A673 (cell line): Measurements from ENCODE around the gene NRIP3.

ENCODE experiments used
- CTCF ChIP-seq: fragments of 300-800, 200-600 bp; sonication (generic); conservative IDR thresholded peaks from 2 replicates; pipeline ENCODE4 v1.5.1; 2017; ENCODE audit warnings: low read depth, mild to moderate bottlenecking, antibody characterized with exemption, low read length, moderate library complexity, mixed read lengths
- EZH2 ChIP-seq: fragments of 200-600 bp; sonication (generic); IDR thresholded peaks from 2 replicates; pipeline ENCODE4 v1.6.1; 2017; ENCODE audit warnings: borderline replicate concordance, low read depth, mild to moderate bottlenecking, mixed read lengths, antibody characterized with exemption, low read length; ENCODE audit not compliant: poor library complexity, severe bottlenecking

- no peak for TF ChIP-seq CTCF
- TF ChIP-seq EZH2: no peak
Observed at GRCh38 chr11:8988329-8989234, 15.2 kb downstream of the NRIP3 start.
